Ureter (tissue), 1 donor: ENCODE data around the gene CRYBG3. TPM values are rescaled to one million over a fixed set of nuclear protein-coding genes. Genes with fewer than 3 reads are reported as not detected.
A peak's percentile ranks its signal among the peaks of the same experiment; 100 is the strongest.
"Not testable (repeated sequence)": the region's sequence is repeated elsewhere in the genome, so short reads cannot be mapped to it uniquely, and the experiment has no call there.

ENCODE experiments used
- DNase-seq: peaks from one replicate; pipeline ENCODE4 v3.0.0-alpha.2; 2020; ENCODE audit warnings: low spot score
- total RNA-seq: library from RNA; stranded (reverse); gene quantifications from one replicate; pipeline ENCODE4 v1.2.4, GENCODE V29; 2023
- donor health status: DM: yes; HTN: yes; CAD: no.

Gene CRYBG3
- 37.7 TPM for total RNA-seq

DNA sequence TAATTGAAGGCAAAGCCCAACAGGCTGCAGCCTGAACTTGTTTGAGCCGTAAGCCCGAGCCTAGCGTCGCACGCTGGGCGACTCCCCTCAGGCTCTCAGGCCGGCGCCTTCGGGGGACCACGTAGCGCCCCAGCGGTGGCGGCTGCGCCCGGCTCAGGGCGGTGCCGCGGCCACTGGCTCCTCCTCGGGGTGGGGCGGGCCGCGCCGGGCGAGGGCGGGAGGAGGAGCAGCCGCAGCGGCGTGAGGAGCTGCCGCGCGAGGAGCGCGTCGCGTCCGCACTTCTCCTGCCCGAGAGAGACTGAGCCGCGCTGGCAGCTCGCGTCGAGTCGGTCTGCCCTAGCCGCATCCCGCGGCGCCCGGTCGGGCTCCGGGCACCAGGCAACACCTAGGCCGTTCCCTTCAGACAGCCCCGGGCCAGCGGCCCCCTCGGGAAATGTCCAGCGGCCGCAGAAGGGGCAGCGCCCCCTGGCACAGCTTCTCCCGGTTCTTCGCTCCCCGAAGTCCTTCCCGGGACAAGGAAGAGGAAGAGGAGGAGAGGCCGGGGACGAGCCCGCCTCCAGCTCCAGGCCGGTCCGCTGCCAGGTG is at the start of gene CRYBG3:
Gene CRYBG3 (plus strand): TSS at position 238 of the 585 bp plus-strand sequence. CDS start 196 bp downstream, at position 434.
- DNase-seq = peak; percentile 84

DNA sequence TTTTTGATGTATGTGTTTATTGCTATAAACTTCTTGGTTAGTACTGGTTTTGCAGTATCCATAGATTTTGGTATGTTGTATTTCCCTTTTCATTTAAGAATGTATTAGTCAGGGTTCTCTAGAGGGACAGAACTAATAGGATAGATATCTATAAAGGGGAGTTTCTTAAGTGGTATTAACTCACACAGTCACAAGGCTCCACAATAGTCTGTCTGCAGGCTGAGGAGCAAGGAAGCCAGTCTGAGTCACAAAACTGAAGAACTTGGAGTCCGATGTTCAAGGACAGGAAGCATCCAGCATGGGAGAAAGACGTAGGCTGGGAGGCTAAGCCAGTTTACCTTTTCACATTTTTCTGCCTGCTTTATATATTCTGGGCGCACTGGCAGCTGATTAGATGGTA is 48.9 kb upstream of the CRYBG3 start:
- no peak for DNase-seq

DNA sequence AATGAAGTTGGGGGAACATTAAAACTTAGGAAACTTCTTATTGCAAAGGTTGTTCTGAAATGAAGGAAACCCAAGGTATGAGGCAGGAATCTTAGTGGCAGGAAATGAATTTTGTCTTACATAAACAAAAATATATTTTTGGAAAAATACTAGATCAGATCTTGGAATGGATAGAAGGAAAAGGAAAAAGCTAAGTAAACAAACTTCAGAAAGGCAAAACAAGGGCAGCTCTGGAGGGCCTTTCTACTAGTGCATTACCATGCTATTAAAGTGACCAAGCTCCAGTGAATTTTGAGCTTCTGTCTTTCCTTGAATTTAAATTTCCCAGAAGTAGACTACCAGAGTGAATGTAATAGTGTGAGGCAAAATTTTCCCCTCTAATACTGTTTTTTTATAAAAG is 43.7 kb upstream of the CRYBG3 start:
- DNase-seq = no peak

DNA sequence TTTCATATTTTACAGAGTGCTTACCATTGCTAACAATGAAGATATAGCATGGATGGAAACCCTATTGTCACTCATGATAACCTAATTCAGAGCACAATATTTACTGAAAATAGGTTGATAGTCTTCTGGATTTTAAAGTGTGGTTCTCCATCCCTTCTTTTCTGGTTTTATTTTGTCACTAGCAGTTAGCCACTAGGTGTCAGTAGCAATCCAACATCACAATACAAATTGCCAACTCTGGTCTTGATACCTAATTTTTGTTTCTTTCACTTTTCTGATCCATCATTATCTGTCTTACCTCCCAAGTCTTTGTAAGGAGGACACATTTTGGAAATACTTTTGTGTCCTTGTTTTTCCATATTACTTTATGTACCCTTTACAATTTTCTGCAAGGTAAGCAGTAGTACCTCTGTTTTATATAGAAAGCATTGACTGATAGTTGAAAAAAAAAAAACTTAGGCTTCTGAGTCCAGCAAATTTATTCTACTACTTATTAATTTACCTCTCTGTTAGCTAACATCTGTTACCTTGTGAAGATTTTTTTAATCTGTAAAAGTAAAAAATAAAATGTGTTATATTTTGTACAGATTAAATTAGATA is 28.3 kb upstream of the CRYBG3 start:
- no peak for DNase-seq

DNA sequence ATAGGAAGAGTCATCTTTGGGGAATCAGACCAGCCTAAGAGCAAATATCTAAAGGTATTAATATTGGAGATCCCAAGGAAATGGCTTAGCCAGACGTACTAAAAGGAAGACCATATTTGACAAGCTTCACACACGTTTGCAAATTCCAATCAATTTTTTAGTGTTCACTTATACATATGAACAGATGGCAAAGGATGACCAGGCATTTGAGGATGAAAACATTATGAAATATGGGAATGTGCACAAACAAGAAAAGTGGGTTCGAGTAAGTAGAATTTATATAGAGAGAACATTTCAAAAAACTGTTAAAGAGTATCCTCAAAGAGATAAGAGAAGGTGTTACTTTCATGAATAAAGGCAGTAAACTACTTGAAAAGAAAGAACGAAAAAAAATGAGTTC is 25.9 kb upstream of the CRYBG3 start:
- no peak for DNase-seq

- no peak for DNase-seq
Observed at GRCh38 chr3:97804471-97804870, 17.3 kb upstream of the CRYBG3 start.

DNA sequence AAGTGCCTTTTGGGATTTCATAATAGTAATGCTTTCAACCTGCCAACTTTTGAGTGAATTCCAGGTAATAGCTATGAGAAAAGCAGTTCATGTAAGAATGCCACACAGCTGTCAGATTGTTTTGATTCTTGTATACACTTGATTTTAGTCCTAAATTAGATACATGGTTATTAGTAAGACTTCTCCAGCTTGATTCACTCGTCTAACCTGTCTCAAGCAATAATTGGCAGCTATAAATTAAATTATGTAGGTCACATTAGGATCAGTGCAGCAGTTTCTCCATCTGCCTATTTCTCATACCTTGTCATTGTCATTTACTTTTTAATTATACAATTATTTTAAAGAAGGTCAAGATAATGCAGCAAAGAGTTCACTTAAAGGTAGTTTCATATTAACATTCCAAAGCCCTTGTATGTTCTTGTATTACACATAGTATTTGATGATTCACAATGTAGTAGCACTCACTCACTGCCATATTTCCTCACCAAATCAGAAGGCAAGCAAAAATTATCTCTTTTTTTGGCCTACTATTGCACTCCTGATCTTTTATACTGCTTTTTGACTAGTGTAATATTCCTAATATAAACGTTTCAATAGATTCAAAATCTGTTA is 10.9 kb upstream of the CRYBG3 start:
- no peak for DNase-seq

DNA sequence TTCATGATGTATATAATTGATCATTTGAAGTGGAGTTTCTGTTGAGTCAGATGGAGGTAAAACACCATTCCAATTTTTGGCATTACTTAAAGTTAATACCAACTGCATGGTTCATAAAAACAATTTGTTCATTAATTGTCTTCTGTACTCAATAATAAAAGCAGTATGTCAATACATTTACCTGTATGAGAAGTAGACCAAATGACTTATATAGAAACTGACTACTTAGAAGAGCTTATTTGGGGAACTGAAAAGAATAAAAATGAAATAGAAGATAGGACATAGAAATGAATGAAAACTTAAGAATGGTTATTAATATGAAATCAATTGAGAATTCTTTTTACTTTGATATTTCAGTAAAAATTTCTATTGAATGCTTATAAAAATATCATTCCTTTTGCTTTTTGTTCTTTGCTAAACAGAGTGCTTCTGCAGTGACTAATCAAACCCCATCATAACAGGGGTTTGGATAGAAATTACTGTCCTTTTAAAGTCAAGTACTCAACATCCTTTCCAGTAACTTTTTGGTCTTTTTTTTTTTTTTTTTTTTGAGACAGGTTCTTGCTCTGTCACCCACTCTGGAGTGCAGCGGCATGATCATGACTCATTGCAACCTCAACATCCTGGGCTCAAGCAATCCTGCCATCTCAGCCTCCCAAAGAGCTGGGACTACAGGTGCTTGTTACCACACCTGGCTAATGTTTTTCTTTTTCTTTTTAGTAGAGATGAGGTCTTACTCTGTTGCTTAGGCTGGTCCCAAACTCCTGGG is 6.5 kb upstream of the CRYBG3 start:
- no peak for DNase-seq

- DNase-seq = no peak
Observed at GRCh38 chr3:97816811-97817210, 5.0 kb upstream of the CRYBG3 start.

DNA sequence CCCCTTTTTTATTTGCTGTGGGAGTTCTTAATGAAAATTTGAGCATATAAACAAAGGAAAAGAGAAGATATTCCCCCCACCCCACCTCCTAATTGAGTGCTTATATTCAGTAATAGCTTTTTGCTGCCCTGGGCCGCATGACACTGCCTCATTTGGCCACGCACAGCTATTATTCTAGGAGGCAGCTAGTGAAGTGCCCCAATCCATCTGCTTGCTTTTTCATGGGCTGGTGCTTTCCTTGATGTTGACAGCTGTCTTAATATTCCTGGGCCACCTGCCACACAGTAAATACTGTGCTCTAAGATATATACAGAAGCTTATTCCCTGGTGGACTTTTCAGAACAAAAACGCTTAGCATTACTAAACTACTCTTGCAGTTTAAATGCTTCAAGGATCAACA is 3.8 kb upstream of the CRYBG3 start:
- DNase-seq = no peak

DNA sequence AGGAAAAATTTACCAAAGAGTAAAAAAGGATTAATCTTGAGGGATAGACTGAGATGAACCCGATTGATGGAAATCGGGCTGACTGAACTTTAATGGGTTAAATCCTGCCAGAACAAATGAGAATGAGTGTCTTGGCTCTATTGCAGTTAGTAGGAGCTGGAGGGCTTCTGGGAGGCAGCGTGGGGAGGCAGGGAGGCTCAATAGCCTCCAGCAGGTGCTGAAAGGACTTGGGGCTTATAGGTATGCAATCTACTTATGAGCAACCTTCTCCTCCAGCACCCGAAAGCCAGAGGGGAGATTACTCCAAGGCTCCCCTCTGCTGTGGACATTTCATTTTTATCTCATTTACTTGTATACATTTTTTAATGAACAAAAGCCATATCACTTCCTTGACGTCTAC is 1.0 kb upstream of the CRYBG3 start:
- DNase-seq = no peak

DNA sequence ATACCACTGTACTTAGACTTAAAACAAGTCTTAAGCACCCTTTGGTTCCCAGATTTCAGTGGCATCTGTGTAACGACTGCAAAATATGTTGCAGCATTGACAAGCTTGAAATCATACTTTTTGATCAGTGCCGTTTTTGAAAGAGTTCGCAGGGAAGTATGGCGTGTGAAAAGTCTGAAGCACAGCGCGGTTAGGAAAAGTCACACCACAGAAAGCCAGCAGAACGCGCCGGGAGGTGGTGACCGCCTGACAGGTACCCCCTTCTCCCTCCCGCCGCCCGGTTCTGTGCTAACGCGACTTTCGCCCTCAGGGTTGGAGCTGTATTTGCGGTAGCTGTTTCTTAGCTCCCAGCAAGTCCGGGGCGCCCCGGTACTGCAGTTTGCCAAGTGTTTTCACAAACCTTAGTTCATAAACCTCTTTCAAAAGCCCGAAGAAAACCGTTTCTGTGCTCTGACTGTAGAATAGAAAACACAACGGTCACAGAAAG is 481 bp upstream of the CRYBG3 start:
- DNase-seq = peak; percentile 56

DNA sequence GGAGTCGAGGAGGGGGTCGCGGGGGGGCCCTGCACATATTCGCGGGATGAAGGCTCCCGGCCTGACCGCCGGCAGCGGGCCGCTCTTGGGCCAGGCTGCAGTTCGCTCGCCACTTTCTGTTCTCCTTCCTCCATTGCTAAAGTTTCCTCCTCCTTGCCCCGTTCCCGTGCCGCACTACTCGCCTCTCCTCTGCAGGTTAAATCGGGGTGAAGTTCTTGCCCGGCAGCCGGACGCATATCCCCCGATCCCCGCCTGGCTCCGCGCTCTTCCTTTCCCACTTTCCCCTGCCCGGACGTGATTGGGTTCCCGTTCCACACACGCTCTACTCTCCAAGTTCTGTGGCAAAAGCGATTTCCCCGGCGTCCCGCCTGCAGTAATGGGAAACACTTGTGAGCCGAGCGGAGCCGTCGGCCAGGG is 556 bp downstream of the CRYBG3 start:
- DNase-seq = peak; percentile 68

GRCh38 chr3:97823046-97824004 is 1.5 kb downstream of the CRYBG3 start:
- DNase-seq = no peak

DNA sequence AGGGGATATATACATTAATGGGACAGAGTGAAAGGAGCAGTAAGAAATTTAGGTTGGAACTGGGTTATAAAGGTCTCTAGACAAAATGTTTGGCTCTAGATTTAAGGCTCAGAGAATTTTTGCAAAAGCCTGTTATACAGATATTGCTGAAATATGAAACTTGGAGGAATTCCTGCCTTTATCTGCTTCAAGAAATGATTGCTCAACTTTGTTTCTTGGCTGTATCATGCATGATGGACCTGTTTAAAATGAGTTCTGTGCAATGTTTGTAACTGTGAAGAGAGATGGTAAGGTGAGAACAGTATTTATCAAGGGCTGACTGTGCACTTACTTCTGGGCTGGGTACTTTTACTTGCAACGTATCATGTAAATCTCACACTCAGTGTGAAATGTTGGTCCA is 3.3 kb downstream of the CRYBG3 start:
- DNase-seq = no peak

DNA sequence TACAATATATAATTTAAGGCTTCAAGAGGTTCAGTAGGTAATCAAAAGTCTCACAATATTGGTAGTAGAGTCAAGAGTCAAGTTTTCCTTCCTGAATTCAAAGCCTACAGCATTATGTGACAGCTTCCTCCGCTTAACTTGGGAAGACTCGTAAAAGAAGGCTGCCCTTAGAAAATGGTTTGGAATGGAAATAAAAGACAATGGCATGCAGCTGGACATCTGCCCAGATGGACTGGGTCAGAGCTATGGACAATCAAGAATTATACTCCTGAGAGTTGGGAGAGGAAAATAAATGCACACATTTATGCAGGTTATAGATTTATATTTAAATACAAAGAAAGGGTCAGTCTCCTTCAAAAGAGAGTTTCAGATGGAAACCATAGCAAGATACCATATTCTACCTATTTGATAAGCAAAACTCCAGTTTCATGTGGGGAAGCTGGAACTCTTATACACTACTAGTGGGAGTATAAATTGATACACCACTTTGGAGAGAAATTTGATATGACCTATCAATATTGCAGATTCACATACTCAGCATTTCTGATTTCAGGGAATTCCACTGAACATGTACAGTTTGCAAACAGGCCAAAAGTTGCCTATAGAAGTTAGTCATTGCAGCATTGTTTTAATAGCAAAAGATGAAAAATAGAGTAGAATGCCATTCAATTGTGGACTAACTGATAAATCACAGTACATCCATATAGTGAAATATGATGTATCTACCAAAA is 6.1 kb downstream of the CRYBG3 start:
- no peak for DNase-seq

DNA sequence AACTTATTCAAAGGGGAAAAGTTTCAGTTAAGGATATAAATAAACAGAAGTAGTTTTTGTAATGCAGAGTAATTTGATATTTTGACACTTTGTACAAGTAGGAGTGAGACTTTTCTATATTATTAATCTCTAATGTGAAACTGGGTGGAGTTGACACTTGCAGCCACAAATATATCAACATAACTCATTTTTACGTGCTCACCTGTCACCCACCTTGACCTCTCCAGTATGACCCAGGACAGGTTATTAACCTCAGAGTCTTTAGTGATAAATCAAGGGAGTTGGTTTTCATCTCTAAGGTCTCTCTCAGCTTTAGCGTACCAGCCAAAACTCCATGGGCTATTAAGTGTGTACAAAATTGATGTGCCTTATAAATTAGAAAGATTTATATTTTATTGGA is 7.4 kb downstream of the CRYBG3 start:
- no peak for DNase-seq

- DNase-seq = no peak
Observed at GRCh38 chr3:97830638-97831037, 8.8 kb downstream of the CRYBG3 start.

DNA sequence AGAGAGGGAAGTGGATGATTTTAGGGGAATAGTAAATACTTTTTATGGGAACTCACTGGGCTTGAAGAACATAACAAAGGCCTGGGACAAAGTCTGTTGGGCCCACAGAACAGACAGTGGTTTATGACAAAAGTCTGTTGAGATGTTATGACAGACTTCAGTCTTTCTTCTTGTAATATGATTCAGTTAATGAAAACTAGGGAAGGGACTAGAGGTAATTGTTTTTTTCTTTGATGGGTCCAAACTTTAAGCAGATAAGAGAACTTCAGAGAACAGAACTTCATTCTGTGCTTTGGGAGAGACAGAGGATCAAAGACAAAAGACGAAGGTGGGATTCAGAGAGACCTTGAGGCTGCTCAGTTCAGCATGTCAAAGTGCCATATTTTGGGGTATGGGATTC is 9.3 kb downstream of the CRYBG3 start:
- no peak for DNase-seq

DNA sequence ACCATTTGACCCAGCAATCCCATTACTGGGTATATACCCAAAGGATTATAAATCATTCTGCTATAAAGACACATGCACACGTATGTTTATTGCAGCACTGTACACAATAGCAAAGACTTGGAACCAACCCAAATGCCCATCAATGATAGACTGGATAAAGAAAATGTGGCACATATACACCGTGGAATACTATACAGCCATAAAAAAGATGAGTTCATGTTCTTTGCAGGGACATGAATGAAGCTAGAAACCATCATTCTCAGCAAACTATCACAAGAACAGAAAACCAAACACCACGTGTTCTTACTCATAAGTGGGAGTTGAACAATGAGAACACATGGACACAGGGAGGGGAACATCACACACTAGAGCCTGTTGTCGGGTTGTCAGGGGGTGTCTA is 11.4 kb downstream of the CRYBG3 start:
- DNase-seq = not testable (repeated sequence)

- no peak for DNase-seq
Observed at GRCh38 chr3:97835761-97836160, 13.9 kb downstream of the CRYBG3 start.
